C4-2B (cell line): ENCODE data around the gene ERI3.

Experiments used
- ZFX ChIP-seq: fragments of 450-650 bp; IDR thresholded peaks from 2 replicates; pipeline ENCODE4 v1.6.1; 2017
- TF ChIP-seq, protein P1 (sequence below): fragments of 450-650 bp; conservative IDR thresholded peaks from 2 replicates; pipeline ENCODE4 v1.5.1; 2017; ENCODE audit warnings: mild to moderate bottlenecking

GRCh38 chr1:44262414-44262813, 92.6 kb downstream of the ERI3 start:
- TF ChIP-seq, protein P1, sequence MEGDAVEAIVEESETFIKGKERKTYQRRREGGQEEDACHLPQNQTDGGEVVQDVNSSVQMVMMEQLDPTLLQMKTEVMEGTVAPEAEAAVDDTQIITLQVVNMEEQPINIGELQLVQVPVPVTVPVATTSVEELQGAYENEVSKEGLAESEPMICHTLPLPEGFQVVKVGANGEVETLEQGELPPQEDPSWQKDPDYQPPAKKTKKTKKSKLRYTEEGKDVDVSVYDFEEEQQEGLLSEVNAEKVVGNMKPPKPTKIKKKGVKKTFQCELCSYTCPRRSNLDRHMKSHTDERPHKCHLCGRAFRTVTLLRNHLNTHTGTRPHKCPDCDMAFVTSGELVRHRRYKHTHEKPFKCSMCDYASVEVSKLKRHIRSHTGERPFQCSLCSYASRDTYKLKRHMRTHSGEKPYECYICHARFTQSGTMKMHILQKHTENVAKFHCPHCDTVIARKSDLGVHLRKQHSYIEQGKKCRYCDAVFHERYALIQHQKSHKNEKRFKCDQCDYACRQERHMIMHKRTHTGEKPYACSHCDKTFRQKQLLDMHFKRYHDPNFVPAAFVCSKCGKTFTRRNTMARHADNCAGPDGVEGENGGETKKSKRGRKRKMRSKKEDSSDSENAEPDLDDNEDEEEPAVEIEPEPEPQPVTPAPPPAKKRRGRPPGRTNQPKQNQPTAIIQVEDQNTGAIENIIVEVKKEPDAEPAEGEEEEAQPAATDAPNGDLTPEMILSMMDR, result no peak
- TF ChIP-seq ZFX, result no peak
